ENCODE measurements around the gene MBNL3.
"Not testable (repeated sequence)": the region's sequence is repeated elsewhere in the genome, so short reads cannot be mapped to it uniquely, and the experiment has no call there.

The MBNL3 gene

DNA sequence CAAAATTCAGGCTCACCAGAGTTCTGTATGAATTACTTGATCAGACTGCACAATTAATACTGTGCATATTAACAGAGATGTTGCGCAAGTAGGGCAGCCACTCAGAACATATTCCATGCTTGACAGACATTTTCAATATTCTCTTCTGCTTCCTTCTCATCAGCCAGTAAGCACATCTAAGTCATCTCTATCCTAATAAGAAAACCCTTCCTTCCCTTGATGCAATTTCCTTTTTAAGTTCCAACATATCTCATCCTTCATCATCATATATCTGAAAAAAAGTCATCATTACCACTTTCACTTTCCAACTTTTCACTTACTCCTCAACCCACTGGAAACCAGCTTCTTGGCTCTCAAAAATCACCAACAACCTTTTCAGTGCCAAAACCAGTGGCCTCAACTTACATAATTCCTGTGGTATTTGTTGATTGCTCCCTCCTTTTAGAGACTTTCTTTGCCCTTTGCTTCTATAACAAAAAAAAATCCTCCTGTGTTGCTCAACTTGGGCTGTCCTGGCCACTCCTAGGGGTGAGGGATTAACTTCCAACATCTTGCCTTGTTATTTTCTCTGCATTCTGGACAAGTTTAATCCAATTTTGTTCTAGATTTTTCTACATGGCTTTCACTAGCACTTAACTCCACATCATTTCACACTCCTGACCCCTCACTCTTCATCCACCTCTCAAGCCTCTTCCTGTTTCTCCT, 14.1 kb downstream of the MBNL3 start:
- DNase-seq (ENCODE audit: low spot score): no peak

DNA sequence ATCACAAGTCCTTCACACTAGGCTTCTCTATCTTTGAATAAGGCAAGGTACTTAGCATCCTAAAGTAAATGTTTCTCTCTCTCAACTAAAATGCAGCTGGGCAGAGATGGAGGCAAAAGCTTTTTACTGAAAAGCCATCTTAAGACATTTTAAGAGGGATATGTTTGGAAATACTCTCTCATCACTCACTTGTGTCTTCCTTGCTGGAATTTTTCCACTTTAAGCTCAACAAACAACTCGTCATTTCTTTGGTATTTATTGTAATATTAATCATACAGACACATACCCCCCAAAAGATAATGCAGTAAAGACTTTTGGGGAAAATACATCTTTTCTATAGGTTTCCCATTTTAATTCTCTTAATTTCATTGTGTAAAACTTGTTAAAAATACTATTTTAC, 16.4 kb downstream of the MBNL3 start:
- no peak for DNase-seq (ENCODE audit: low spot score)

DNA sequence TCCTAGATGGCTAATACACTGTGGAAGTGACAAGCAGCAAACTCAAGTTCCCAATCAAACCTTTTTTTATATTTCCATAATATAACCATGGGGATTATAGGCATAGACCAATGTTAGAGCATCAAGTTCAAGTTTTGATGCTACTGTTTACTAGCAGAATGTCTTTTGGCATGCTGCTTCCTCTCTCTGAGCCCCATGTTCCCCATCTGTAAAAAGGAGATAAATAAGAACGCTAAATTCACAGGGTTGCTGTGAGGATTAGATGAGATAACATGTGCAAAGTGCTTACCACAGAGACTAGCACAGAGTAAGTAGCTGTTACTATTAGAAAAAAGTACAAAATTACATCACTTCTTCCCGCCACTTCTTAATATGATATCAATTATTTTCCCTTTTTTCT, 18.0 kb downstream of the MBNL3 start:
- no peak for DNase-seq (ENCODE audit: low spot score)

DNA sequence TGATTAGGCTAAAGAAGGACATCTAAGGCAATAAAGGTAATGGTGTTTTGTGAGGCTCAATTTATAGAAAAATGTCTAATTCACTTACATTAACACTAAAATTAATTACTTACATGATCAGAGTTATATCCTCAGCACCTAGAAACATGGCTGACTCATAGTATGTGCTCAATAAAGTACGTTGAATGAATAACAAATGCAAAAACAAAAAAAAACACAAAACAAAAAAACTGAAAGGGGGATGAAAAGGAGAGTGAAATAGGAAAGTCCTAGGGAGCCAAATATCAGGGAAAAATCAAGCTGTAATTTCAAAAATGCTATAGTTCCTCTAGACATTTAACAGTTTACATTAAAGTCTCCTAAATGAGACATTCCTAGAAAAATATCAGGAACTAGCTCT, 18.7 kb downstream of the MBNL3 start:
- no peak for DNase-seq (ENCODE audit: low spot score)

DNA sequence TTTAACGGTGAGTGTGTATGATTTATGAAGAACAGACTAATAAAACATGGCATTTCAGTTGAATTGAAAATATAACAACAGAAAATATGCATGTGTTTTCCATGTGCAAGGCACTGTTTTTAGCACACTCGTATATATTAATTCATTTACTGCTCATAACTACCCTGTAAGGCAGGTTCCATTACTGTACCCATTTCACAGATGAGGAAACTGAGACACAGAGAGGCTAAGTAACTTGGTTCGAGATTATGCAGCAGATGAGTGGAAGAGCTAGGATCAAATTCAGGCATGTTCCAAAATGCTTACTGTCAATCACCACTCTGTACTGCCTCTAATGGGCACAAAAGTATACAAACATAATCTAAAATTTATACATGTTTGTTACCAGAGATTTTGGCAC, 20.4 kb downstream of the MBNL3 start:
- DNase-seq (ENCODE audit: low spot score): no peak

DNA sequence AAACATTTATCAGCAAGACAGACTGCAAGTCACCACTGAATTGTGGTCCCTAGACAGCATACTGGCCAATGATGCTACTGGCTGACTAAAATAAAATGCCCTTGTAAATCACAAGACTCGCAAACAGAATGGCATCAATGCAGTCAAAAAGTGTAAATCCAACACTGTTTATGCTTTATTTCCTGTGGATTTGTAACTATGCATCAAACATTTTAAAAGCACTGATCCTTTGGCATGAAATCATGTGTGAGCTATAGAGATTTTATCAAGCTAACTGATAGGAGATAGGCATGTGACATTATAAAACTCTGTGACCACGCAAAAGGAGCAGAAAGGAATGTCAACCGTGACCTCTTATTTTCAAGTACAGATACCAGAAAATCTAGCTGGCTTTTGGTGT, 20.8 kb downstream of the MBNL3 start:
- no peak for DNase-seq (ENCODE audit: low spot score)

DNA sequence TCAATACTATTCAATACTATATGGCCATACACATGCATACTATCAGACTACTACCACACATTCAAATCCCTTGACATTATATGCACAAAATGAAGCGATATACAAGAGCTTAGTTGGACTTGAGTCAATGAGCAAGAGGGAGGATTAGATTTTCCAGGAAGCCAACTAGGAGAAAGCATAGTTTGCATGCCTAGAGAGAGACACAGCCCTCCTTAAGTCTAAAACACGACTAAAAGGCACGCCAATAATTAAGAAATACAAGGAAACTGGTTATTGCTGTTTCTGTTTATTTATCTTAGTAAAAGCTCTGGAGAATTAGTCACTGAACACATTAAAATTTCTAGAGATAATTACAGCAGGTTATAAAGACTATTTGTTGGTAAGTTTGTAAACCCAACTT, 21.8 kb downstream of the MBNL3 start:
- DNase-seq (ENCODE audit: low spot score): no peak

DNA sequence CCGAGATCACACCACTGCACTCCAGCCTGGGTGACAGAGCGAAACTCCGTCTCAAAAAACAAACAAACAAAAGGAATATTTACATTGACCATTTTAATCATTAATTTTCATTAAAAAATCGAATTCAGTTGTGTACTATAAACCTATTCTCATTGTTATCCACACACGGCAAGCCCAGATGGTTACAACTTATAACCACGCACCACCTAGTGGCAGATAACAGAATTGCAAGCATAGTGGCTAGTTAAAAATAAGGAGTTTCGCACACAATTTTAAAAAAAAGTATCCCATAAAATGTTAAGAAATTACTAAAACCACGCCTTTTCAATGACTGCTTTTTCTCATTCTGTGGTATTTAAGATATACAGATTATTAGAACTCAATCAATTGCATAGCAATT, 25.4 kb downstream of the MBNL3 start:
- no peak for DNase-seq (ENCODE audit: low spot score)

DNA sequence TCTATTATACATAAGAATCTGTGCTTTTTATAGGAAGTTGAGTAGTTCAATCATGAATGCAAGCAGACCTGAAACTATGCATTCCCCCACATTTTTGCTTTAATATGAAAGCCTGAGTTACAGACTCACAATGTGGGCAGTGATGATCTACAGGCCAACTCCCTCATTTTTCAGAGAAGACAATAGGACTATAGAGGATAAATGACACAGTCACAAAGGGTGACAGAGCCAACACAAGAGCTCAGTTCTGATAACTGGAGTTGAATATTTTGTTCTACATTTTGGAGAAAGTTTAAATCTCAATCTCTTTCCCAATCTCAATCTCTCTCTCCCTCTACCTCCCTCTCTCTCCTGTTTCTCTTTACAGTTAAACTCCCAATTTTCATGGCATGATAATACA, 27.0 kb downstream of the MBNL3 start:
- DNase-seq (ENCODE audit: low spot score): peak; percentile 73

DNA sequence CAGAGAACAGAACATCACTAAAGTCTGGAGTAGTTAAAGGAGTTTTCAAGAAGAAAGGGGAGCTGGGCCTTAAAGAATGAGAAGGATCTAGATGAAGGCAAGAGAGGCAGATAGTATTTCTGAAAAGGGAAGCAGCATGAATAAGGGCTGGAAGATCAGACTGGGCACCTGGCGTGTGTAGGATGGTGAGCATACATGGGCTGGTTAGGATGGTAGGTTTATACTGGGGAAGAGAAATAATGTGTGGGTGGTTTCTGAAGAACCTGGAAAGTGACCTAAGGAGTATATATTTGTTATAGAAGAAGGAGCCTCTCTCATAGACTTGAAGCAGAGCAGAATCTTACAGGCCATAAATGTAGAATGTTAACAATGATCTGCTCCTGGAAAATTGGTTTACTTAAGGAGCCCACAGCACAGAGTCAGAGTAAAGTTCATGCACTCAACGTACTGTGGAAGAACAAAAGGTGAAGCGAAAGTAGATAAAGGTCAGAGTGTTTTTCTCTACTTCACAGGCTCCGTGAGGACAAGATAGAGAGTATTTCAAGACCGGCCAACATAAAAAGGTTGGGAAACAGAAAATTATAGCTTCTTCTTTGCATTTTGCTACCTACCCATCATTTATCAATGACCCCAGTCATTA, 35.8 kb downstream of the MBNL3 start:
- DNase-seq (ENCODE audit: low spot score): no peak

DNA sequence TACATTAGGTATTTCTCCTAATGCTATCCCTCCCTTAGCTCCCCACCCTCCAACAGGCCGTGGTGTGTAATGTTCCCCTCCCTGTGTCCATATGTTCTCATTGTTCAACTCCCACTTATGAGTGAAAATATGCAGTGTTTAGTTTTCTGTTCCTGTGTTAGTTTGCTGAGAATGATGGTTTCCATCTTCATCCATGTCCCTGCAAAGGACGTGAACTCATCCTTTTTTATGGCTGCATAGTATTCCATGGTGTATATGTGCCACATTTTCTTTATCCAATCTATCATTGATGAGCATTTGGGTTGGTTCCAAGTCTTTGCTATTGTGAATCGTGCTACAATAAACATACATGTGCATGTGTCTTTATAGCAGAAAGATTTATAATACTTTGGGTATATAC, 42.9 kb downstream of the MBNL3 start:
- not testable (repeated sequence) for DNase-seq (ENCODE audit: low spot score)

DNA sequence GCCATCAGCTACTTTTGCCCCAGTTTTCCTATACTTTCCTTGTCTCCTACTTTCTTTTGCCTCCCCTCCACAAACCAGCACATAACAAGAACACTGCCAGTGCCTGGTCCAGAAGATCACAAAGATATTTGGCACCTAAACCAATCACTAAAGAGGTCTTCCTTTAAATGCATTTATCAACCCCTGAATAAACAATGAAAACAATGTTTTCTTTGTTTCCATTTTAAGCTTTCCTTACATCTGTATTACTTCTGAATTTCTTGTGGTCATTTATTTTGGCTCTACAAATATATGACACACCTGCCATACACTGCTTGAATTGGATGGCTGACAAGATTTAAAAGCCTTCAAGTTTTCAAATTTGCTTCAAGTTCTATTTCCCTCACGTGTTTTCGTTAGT, 43.9 kb downstream of the MBNL3 start:
- DNase-seq (ENCODE audit: low spot score): no peak

DNA sequence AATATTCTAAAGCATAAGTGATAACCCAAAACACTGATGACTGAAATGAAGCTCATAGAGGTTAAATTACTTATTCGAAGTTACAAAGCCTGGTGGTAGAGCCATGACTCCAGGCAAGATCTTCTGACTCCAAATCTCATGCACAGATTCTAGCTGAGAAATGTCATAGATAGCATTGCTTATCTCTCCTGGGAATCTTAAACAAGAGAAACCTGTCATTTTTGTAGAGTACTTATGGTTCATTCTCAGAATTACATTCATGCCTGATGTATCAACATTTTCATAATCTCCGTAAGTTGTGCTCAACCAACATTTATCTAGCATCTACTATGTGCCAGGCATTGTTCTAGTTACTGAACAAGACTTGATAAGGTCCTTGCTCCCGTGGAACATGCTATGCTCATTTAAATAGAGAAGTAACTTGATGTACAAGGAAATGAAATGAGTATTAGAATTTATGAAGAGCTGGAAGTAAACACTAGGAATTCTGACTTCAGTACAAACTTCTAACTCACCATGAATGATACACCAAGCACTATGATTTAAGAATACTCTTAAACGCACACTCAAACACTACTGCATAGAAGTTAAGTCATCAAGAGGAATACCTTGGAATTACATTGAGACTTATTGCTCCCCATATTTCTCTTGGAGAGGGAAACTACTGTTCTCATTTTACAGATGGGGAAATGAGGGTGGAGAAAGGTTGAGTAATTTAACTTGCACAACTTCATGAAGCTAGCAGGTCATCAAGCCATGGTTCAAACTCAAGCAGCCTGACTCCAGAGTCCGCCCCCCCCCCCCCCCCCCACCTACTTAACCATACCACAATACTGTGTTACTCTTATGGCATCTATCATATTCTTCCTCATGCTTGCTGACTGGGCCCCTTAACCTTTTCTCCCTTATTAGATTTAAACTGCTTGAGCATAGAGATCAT, 45.4 kb downstream of the MBNL3 start:
- DNase-seq (ENCODE audit: low spot score): no peak

DNA sequence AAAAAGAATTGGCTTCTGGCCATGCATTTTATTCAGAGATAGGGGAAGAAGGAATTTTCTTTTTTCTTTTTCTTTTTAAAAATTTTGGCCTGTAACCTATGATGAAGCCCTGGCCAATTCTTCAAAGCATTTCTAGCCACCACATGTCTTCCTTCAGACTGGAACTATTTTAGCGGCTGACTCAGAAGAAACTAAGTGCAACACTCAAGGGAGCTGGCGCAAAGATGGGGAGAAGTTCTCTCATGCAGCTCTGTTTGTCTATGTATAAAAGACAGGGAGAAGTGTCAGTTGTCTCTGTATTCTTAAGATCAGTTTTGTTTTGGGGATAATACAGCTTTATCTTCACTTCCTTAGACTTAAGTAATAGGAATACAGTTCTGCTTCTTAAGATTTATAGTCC, 46.1 kb downstream of the MBNL3 start:
- DNase-seq (ENCODE audit: low spot score): no peak

DNA sequence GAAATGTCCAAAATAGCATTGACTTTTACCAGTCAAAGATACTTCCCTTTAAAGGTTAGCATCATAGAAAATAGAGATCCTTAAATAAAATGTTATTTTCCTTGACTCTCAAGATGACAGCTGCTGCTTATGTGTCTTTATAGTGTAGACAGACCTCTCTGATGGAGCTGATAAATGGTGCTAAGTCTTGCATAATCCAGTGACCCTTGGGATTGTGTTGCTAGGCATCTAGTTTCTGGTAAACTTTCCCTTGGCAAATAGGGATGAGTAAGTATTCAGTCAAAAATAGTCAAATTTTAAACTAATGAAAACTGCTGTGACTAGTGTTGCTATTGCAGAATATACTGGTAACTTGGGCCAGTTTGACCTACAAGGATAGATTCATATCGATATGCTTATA, 53.6 kb downstream of the MBNL3 start:
- no peak for DNase-seq (ENCODE audit: low spot score)

DNA sequence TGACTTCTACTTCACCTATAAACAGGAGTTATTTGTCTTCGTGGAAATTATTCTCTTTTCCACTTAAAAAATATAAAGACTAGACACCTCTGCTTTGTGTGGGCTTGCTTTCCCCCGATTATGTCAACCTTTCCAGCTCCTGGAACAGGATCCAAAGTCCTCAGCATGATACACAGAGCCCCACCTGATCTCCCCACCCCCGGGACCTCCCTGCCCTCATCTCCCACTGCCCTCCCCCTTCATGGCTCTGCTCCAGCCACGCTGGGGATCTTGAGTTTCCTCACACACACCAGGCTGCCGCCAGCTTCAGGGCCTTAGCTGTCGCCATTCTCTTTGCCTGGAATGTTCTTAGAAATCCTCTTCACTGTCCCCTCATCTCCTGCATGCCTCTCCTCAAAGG, 55.3 kb downstream of the MBNL3 start:
- DNase-seq (ENCODE audit: low spot score): no peak

DNA sequence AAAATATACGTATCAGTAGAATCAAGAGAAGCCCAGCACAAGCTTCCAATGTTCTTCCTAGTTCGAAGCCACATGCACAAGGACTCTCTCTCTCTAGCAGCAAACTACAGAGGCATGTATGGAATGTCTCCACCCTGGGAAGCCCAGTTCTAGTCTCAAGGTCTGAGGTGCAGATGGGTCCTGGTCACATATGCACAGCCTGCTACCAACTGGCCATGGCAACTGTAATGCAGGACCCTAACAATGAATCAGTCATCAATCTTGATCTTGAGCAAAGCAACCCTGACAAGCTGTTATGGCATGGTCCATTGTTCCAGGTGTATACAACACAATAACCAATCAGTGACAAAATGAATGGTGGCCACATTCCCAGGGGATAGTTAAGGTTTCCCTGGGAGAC, 55.8 kb downstream of the MBNL3 start:
- DNase-seq (ENCODE audit: low spot score): no peak

DNA sequence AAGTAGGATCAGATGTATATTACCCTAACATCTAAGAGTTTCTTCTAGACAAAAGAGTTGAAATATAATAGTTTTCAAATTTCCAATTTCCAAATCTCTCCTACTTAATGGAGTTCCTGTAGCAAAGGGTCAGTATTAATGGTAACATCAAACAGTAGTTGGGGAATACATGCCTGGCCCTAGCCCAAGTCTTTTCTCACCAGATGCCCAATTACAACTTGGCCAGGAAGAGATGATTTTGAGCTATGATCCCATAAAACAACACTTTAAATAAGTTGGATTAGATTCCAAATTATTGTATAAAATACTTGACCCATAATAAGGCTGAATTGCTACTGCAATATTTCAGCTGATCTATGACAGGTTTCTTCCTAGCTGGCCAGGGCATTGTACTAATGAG, 59.9 kb downstream of the MBNL3 start:
- no peak for DNase-seq (ENCODE audit: low spot score)

DNA sequence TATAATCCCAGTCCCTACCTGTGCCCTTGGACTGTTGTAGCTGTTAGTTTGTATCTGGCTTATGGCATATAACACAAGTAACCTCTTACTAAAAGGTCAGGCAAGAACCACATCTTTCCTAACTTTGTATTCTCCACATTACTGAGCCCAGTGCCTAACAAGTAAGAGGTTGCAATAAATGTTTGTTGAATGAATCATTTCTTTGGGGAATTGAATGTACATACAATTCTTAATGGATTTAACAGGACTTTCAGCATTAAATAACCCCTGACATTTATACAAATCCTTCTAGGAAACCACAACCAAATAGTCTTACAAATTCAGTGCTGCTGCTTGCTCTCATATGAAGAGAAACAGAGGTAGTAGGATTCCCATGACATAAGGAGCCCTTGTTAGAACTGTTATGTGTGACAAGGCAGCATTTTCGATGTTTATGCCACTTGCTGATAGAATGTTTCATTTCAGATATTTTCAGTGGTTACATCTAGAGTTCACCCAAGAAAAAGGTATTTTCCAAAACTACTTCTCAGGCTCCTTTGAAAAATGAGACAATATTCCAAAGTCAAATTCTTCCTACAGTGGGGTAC, 62.0 kb downstream of the MBNL3 start:
- no peak for DNase-seq (ENCODE audit: low spot score)

DNA sequence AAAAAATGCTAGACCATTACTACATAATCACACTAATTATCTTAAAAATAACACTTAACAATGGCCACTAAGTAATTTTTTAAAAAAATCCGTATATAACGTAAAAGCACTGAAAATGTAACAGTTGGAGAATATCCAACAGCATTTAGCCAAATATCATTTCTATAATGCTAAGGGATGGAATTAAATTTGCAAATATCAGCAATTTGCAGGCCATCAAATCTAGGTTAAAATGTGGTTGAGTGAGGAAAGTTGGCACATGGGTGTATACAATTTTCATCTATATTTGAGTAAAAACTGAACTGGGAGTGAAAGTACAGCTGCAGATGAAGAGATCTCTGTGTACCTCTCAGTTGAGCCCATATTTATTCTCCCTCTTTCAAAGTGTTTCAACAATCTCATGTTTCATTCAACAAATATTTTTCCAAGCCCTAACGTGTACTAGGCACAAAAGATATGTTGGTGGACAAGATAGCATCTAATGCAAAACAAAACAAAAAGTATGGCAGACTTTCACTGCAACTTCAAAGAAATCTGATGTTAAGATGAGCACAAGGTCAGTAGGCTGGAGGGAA, 63.0 kb downstream of the MBNL3 start:
- no peak for DNase-seq (ENCODE audit: low spot score)

DNA sequence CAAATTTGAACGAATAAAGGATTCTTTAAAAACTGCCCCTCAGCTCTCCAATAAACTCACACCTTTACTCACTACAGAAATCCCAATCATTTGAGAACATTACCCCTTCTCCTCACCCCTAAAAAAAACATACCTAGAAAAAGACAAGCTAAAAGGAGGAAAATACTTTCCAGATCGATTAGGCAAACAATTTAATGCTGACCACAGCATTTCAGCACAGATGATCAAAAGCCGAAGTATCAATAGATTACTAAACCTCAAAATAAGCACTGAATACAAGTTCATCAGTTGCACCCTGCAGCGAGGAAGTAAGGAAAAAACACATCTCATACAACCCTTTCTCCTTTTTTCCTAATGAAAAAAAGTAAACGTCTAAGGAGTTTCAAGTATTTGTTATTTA, 65.5 kb downstream of the MBNL3 start:
- no peak for DNase-seq (ENCODE audit: low spot score)

DNA sequence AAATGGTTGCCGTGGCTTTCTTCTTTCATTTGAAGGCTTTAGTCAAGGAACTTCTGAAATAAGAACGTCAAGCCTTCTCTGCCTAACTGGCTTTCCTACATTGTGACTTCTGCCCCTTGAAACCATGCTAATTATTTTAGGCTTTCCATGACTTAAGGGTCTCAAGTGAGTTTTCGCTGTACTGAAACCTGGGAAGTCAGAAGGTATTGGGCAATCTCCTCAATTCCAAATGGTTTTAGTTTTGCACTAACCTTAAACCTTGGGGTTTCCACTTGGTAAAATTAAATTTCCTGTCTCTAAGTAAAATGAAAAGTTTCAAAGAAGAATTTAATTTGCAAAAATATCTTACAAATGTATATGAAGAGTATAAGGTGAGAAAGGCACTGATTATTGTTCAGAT, 73.8 kb downstream of the MBNL3 start:
- DNase-seq (ENCODE audit: low spot score): no peak
